Measurements from ENCODE around the gene GCKR. TPM values are rescaled to one million over a fixed set of nuclear protein-coding genes. Genes with fewer than 3 reads are reported as not detected.

The GCKR gene
- total and polyA plus RNA-seq, 2 of the 13 experiments (the other 11 are each of a cell fraction or from before 2014, with no cell fraction given) = 15.2 to 48.3 TPM

- TF ChIP-seq KLF16 (CRISPR knock-in tag; IDR thresholded peaks at IDR 0.05) (no peak), FOXC1 (CRISPR knock-in tag; IDR thresholded peaks at IDR 0.05; ENCODE audit: borderline replicate concordance) (peak; percentile 1; the same call in 1 of the 2 replicates), TEAD3 (CRISPR knock-in tag; optimal IDR thresholded peaks at IDR 0.05; ENCODE audit: borderline replicate concordance) (peak; percentile 43), MAX (IDR thresholded peaks at IDR 0.05) (0 out of 2 replicates have a peak, but pooled peaks have one; percentile 4), ZSCAN21 (CRISPR knock-in tag; IDR thresholded peaks at IDR 0.05; ENCODE audit: borderline replicate concordance) (no peak), SMARCC2 (IDR thresholded peaks at IDR 0.05) (no peak), SRF (IDR thresholded peaks at IDR 0.05; ENCODE audit: low read depth, low read length) (no peak)
These were observed 619 bp downstream of the GCKR start (continued) for GRCh38 chr2:27497288-27497627.

GRCh38 chr2:27498975-27499374 is 2.3 kb downstream of the GCKR start:
- FAIRE-seq (no peak), DNase-seq (ENCODE audit: low spot score) (no peak), ATAC-seq (no peak)
- 83% methylated on average over 3 of the region's 3 CpGs for WGBS (ENCODE audit: low lambda C conversion rate)
- POLR2A ChIA-PET = no interaction called here
- Histone ChIP-seq H3K36me3 (replicated peaks in 1 of 2; ENCODE audit: control insufficient read depth in 1 of 2, insufficient read depth in 2 of 2, low read length in 2 of 2) (no peaks in the 10 kb centered on the region), H3K27me3 (ENCODE audit: control insufficient read depth in 1 of 2, insufficient read depth in 2 of 2, low read length in 2 of 2) (no peaks in the 10 kb centered on the region), H4K20me1 (ENCODE audit: insufficient read depth, low read length) (no peaks in the 10 kb centered on the region), H3K9me3 (ENCODE audit: low read length) (no peaks in the 10 kb centered on the region), H2AFZ (ENCODE audit: low read length) (no peak overlapping the region), H3K27ac (ENCODE audit: extremely low read length, insufficient read depth, low read length) (no peak overlapping the region), H3K4me3 (replicated peaks in 1 of 3; ENCODE audit: insufficient read depth in 1 of 3, low read depth in 2 of 3, low read length in 3 of 3) (no peak overlapping the region), H3K4me1 (ENCODE audit: insufficient read depth, low read length) (peaks cover 60% of the 10 kb centered on the region), H3K79me2 (ENCODE audit: insufficient read depth, low read length) (no peaks in the 10 kb centered on the region), H3K9ac (ENCODE audit: insufficient read depth, low read depth, low read length) (no peak overlapping the region), H3K4me2 (ENCODE audit: low read depth, low read length) (no peak overlapping the region)
- BruUV-seq (replicated peaks) = no TSS peak
- CTCF ChIA-PET (ENCODE audit: low intra/inter-chr PET ratio, low total read pairs) = no interaction called here
- intact Hi-C loops (cut with micrococcal nuclease; ENCODE audit: unreplicated experiment) (loop anchor here (5.0 kb wide), 1 partner anchor 83 kb away; the partner anchor contains the start of gene ZNF512), in situ Hi-C loops (cut with HindIII; ENCODE audit: extremely low pct_ligation_motif_present, low pct_unique_long_range_greater_than_20kb) (no loop called here)
- TF ChIP-seq MTF1 (CRISPR knock-in tag; IDR thresholded peaks at IDR 0.05) = no peak
- TF ChIP-seq NAIF1 (CRISPR knock-in tag; IDR thresholded peaks at IDR 0.05; ENCODE audit: borderline replicate concordance) = no peak
- no peak for TF ChIP-seq BATF2 (CRISPR knock-in tag; IDR thresholded peaks at IDR 0.05)
- TF ChIP-seq TAF15 (IDR thresholded peaks at IDR 0.05; ENCODE audit: low read depth, low read length, poor library complexity, severe bottlenecking) = no peak
- TF ChIP-seq SP5 (CRISPR knock-in tag; IDR thresholded peaks at IDR 0.05; ENCODE audit: borderline replicate concordance, low read depth) = no peak
- TF ChIP-seq ZNF598 (CRISPR knock-in tag; IDR thresholded peaks at IDR 0.05; ENCODE audit: borderline replicate concordance) = no peak
- TF ChIP-seq SNAPC4 (CRISPR knock-in tag; IDR thresholded peaks at IDR 0.05) = no peak
- TF ChIP-seq ZSCAN21 (CRISPR knock-in tag; IDR thresholded peaks at IDR 0.05; ENCODE audit: borderline replicate concordance) = no peak
- TF ChIP-seq PATZ1 (CRISPR knock-in tag; IDR thresholded peaks at IDR 0.05) = no peak
- no peak for TF ChIP-seq NFKBIZ (CRISPR knock-in tag; IDR thresholded peaks at IDR 0.05)

All from HepG2 (cell line).